RKO (cell line): ENCODE data around the gene KLHDC3.
"Not testable (repeated sequence)": the region's sequence is repeated elsewhere in the genome, so short reads cannot be mapped to it uniquely, and the experiment has no call there.

Experiments
- DNase-seq: peaks from one replicate; pipeline ENCODE4 v3.0.0-alpha.2; 2016; ENCODE audit warnings: low spot score

KLHDC3 gene

DNA sequence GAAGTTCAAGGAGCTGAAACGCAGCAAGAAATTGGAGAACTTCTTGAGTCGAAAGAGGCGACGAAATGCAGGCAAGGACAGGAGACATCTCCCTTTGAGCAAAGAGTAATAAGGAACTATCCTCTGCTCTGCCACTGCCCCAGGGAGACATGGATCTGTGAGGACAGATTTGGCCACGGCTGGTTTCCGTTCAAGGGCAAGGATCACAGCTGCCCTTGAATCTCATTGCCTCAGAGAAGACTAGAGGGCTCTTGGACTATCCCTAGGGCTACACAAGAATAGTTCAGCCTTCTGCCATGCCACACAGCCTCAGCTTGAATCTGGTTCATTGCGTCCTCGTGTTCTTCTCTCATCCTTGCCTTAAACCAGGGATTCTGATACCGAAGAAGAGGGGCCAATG, 15.1 kb downstream of the KLHDC3 start:
- no peak for DNase-seq

DNA sequence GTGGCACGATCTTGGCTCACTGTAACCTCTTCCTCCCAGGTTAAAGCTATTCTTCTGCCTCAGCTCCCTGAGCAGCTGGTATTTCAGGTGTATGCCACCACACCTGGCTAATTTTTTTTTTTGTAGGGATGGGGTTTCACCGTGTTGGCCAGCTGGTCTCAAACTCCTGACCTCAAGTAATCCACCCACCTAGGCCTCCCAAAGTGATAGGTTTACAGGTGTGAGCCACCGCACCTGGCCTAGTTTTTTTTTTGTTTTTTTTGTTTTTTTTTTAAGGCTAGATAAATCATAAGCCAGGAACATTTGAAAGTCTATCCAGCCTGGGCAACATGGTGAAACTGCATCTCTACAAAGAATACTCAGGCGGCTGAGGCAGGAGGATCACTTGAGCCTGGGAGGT, 18.3 kb downstream of the KLHDC3 start:
- no peak for DNase-seq

DNA sequence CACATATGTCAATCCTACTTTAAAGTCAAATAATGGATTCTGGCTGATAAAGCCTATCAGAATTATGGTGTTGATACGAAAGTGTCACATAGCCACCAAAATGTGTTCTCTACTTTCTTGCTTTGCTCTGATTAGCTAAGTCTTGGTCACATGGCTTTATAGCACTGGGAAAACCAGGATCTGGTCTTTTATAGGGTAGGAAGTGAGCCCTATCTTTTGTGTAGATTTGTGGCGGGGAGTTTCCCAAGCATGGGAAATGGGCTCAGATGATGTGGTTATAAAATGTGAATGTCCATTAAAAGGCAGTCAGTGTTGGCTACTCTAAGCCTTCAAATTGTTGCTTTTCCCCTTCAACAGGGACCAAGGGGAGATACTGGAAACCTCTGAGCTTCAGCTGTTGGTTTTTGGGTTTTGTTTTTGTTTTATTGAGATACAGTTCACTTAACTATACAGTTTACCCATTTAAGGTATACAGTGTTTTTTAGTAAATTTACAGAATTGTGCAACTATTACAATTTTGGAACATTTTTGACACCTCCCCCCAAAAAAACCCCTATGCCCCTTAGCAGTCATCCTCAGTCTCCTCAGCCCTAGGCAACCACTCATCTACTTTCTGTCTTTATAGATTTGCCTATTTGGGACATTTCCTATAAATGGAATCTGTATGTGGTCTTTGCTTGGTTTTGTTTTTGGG, 19.6 kb downstream of the KLHDC3 start:
- no peak for DNase-seq

DNA sequence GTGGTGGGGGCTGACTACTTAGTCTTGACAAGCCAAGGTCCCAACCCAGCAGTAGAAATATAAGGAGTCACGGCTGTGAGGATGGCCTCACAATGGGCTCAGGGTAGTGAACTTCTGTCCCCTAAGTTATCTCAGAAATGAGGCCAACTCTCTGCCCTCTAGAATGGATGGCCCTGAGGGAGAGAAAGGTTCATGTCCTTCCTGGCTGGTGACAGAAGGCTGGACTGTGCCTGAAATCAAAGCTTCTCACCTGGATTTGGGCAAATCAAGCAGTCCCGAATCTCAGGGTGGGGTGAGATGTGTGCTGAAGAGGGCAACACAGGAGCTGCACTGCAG, 20.1 kb downstream of the KLHDC3 start:
- DNase-seq: no peak

DNA sequence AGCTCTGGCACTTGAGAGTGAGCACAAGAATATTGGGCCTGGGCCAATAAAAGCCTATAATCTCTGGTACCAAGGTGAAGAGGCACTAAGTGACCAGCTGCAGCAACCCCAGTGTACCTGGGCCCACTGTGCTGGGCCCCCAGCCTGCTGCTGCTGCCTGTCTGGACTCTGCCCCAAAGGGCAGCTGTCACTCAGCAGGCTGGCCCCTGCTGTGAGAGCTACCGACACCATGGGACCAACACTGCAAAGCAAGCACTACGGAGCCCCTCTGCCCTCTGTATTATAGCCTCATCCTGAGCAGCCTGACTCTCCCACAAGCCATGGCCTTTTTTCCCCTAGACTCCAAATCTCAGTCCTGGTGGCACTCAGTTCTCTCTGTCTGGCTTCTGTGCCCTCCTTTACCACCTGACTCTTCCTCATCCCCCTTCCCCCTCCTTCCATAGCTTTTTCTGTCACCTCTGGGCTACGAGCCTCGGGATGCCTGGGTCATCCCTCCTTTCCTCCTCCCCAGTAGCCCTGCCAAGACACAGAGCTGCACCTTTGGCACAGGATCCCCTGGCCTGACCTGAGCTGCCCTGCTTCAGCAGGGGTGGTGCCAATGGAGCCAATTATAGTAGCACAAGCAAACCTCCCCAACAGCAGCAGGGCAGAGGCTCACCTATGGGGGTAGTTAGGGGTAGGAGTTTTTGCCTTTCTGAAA, 21.6 kb downstream of the KLHDC3 start:
- no peak for DNase-seq

DNA sequence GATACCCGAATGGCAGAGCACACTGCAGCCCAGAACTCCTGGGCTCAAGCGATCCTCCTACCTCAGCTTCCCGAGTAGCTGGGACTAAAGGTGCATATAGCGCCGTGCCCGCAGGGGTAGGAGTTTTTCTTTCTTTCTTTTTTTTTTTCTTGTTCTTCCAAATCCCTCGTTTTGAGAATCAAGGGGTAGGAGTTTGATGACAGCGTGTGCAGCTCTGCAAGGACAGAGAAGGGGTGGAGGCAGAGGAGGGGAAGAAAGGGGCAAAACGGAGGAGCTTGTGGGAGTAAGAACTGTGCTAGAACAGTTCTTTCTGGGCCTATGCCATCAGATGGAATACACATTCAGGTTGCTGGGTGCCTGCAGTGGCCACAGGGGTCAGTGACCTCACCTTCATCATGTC, 22.7 kb downstream of the KLHDC3 start:
- no peak for DNase-seq

DNA sequence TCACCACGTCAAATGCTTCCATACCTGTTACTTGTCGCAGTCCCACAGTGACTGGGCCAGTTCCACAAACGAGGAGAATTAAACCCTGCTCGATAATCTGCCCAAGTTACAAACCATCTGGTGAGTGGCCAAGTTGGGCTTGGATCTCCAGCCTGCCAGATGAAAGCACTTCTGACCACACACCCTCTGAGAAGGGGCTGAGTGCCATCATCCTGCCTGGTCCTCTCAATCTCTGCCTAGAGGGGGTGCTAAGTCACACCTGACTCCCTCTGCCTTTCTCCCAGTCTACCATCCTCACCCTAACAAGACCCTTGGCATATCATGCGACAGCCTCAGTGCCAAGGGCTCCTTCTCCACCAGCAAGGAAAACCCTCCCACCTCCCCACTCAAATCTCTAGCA, 23.1 kb downstream of the KLHDC3 start:
- DNase-seq: no peak

DNA sequence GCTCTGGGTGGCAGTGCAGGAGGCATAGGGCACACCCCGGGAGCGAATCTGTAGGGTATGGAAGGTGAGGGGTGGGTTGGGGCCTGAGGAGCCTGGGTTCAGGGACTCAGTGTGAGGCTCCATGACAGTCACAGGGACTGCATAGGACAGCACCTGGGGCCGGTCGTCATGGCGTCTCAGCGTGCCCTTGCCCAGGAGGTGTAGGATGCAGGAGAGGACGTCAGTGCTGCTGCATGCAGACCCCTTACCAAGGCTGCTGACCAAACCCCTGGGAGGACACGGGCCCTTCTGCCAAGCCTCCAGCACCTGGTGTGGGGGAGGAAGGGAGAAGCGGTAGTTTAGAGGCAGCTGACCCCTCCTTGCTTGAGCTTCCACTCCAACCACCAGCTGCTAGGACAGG, 23.7 kb downstream of the KLHDC3 start:
- no peak for DNase-seq

DNA sequence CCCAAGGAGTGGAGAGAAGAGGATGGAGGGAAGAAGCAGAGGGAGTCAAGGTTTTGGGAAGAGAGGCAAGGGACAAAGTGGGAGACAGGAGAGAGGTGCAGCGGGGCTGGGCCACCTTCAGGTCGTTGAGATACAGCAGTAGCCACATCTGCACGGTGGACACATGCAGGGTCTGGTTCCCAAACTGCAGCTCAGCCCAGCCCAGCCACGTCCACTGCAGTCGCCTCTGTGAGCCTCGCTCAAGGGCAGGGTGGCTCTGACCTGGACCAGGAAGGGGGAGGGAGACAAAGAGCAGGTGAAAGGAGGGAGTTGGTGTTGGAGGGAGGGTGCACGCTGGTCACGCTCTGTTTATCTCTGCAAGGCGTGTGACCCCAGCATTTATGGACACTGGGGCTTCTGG, 24.7 kb downstream of the KLHDC3 start:
- DNase-seq: no peak

DNA sequence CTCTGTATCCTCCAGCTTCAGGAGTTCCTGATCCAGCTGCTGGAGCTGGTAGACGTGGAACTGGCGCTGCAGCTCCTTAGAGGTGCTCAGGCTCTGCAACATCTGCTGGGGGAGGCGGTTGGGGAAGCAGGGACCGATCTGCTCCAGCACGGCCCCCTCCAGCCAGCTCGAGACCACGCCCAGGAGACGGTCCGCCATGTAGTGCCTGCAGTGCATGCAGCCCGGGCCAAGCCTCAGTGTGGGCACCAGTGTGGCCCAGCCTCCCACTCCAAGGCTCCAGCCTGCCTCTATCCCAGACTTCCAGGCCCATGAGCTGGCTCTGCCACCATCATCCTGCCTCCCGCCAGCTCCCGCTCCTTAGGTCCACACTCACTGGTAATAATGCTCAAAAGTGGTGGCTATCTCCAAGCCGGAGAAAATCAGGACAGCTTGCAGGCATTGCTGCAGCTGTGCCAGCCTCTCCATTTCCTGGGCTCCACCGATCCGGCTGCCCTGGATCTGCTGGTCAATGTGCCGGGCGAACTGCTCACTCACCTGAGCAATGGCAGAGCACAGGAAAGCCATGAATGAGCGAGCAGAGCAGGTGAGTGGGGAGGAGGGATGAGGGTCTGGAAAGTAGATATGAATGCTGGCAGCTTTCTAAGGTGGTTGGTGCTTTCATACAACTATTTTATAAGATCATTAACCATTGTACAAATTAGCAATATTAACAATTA, 26.7 kb downstream of the KLHDC3 start:
- no peak for DNase-seq

DNA sequence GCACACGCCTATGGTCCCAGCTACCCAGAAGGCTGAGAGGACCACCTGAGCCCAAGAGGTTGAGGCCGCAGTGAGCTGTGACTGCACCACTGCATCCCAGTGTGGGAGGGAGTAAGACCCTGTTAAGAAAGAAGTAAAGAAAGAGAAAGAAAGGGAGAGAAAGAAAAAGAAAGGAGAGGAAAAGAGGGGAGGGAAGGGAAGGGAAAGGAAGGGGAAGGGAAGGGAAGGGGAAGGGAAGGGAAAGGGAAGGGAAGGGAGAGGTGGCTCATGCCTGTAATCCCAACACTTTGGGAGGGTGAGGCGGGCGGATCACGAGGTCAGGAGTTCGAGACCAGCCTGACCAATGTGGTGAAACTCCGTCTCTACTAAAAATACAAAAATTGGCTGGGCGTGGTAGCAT, 27.4 kb downstream of the KLHDC3 start:
- DNase-seq: not testable (repeated sequence)

DNA sequence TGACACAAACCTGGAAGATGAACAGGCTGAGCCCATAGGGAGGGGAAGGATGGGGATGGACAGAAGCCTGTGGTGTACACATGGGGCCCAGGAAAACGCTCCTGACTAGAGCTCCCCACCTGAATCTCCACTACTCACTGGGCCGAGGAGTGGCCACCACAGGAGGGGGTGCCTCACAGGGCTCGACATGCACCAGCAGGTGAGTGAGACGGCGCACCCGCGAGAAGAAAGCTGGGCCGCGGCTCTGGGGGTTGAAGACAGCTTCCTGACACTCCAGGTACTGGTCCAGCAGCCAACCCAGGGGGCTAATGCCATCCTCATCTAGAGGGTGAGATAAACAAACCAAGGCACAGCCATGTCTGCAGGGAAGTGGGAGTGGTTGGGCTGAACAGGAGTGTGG, 29.3 kb downstream of the KLHDC3 start:
- DNase-seq: no peak

DNA sequence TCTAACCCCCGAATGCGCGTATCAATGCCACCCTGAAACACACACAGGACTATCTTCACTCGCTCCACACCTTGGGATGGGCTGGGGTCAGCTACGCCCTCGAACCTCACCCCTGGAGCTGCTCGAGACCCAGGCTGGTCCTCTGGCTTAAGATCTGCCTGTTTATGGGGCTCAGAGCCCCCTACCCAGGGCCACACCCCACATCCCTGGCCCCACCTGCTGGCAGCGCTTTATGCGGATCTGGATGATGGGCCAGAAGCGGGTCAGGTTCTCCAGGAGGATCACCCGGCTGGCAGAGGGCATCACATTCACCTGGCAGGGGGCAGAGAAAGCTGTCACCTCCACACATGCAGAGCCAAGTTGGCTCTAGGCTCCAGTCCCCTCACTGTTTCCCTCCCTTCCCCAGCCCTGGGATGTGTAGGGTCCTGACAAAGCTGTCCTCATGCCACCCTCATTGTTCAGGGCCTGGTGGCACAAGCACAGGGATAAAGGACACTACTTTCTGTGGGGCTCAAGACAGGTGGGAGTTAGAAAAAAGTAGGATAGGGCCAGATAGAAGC, 31.4 kb downstream of the KLHDC3 start:
- no peak for DNase-seq

DNA sequence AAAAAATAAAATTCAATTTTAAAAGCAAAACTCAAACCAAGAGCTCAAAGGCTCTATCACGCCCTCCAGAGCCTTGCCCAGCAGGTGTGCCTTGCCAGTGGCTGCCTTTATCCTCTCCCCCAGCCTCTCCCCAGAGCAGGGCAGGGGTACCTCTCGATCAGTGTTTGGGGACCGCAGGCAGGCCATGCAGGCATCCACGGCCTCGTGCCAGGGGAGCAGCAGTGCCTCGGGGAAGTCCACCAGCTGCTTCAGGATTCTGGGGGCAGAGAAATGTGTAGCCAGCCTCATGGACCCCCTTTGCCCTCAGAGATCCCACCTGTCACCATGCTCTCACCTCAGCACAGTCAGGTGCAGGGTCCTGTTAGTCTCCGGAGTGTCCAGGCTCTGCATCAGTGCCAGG, 33.9 kb downstream of the KLHDC3 start:
- no peak for DNase-seq

DNA sequence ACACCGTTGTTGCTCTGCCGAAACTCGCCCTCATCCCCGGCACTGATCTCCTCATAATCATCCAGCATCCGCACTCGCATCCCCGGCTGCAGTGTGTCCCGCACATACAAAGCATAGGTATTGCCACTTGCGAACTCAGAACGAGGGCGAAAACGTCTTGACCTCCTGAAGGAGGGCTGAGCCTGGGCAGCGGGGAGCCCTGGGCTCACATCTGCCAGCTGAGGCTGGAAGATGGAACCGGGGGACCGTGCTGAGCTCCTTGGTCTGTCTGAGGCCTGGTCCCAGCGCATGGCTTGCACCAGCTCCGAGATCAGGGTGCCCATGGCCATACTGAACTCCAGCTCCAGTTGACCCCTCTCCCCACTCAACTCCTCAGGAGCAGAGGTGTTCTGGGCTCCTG, 36.9 kb downstream of the KLHDC3 start:
- DNase-seq: no peak

DNA sequence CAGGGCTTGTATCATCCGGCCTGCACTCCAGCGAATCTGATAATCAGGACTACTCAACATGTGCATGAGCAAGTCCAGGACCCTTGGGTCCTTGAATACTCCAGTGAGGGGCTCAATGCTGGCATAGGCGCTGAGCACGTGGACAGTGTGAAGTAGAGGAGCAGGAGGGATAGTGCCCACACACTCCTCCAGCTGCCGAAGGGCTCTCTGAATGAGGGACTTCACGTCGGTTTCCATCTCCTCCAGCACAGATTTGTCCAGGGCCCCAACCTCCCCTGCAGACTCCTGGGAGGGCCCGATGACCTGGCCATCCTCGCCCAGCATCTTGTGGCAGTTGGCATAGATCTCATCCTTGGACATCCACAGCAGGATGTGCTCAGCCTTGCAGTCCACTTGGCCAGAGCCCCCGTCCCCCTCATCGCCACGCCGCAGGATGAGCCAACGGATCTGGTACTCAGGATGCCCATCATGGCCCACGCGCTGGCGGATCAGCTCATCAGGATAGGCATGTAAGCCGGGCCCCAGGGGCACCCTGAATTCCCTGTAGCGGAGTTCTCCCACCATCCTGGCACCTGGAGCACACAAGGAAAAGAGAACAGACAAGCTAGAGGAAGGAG, 38.3 kb downstream of the KLHDC3 start:
- DNase-seq: no peak

DNA sequence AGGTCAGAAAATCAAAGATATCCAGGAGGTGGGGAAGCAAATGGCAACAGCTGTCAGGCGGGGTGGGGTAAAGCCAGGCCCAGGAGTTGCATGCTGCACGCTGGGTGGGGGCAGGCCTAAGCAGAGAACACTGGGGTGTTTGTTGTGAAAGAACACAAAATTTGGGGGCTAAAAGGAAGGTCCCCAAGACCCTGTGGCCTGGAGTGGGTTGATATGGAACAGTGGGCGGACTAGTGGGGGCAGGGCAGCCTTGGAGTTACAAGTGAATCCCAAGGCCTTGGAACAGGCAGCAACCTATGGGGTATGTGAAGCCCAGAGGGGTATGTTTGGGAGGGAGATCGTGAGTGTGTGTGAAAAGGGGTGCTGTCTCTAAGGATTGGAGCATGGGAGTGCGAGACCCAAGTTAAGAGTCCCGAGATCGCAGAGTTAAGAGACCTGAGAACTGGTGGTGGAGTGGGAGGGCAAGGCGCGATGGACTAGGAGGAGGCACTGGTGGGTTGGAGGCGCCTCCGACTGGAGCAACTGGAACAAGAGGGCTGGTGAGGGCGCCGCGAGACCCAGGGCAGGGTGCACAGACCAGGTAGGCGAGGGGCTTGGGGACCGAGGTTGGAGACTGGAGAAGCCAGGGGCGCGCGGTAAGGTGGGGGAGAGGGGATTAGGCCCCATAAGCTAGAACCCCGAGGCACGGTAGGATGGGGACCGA, 38.9 kb downstream of the KLHDC3 start:
- no peak for DNase-seq

DNA sequence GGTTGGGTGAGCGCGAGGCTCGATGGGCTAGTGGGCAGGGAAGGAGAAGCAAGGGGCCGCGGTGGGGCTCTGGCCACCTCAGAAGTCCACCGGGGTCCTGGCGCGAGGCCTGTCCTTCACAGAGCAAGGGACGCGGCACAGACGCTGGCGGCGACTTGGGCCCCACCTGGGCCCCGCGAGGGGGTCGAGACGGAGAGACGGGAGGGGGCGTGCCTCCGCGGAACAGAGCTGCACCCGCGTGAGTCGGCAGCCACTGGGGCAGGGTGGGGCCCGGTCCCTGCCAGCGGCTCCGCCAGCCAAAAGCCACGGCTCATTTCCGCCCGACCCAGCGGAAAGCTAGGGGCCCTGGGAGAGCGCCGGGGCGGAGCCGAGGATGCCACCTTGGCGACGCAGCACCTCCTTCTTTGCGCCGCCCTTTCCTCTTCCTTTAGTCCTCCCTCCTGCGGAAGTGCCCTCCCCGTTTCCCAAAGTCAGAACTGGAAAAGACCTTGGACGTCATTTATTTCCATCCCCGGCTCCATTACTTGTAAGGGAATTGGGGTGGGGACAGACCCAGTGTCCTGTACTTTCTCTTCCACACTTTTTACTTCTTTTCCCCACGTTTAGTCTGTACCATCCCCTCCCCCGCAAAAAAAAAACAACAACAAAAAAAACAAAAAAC, 39.6 kb downstream of the KLHDC3 start, which contains the start of gene CUL7:
TSS of gene CUL7 (minus strand) at position 307 of the 661 bp plus-strand sequence. CDS start 1,063 bp downstream, outside the sequence.
- peak; percentile 96 for DNase-seq

DNA sequence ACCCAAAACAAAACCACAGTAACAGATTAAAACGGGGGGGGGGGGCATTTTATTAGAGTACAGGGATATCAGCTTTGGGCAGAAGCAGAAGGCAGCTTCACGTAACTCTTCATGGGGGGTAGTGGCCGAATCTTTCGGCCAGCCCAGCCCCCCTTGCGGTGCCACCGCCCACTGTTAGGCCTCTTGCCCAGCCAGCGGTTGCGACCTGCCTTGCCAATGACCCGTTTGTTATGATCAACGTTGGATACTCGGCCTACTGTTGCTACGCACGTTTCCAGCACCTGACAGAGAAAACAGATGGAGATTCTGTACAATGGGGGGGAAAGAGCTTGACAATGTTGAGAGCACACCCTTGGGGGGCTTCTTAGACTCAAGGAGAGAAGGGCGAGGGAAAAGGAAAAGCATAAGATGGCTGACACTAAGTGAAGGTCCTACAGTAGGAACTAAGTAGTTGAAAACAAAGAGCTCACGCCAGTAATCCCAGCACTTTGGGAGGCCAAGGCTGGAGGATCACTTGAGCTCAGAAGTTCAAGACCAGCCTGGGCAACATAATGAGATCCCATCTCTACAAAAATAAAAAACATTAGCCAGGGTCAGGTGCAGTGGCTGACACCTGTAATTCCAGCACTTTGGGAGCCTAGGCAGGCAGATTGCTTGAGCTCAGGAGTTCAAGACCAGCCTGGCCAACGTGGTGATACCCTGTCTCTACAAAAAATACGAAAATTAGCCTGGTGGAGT, 40.3 kb downstream of the KLHDC3 start:
- no peak for DNase-seq

DNA sequence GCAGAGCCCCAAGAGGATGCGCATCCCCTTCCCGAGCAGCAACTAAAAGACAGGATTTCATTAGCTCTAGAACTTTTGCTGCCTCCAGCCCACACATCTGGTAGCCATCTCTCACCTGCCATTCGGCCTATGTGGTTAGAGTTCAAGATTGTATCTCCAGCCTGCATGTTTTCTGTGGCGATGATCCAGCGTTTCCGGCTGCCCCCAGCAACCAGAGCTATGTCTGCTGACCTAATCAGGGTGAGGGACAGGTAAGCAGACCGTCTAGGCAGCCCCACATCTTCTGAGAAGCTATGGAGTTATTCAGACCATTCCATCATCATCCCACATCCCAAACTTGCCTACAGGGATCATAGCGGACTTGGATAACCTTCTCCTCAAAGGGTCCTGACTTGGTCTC, 41.9 kb downstream of the KLHDC3 start:
- DNase-seq: no peak

DNA sequence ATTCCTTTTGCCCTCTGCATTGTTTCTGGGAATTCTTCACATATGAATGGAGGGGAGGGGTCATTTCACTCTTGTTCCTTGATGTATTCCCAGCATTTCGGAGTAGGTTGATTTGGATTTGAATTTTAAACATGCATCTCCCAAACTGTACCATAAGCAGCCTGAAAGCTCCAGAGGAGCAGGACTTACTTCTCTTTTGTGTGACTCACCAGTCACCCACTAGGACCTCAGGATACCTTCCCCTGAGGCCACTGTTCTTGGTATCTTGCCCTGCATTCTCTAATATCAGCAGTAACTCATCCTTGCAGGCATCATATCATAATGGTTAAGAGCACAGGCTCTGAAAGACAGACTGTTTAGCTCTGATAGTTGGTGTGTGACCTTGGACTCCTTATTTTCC, 44.5 kb downstream of the KLHDC3 start:
- peak; percentile 47 for DNase-seq
